Measurements from ENCODE around the gene MCFD2.

- no peak for TF ChIP-seq POLR2AphosphoS5 (IDR thresholded peaks at IDR 0.05)
- no peak for TF ChIP-seq POLR2A (IDR thresholded peaks at IDR 0.05)
- no peak for TF ChIP-seq CTCF (IDR thresholded peaks at IDR 0.05 in 8 of 11, conservative IDR thresholded peaks at IDR 0.05 in 3 of 11)
These were observed 45.4 kb downstream of the MCFD2 start for GRCh38 chr2:46870051-46870839.
